Neural progenitor cell (in vitro differentiated cells): Measurements from ENCODE around the gene TARS1. TPM values are rescaled to one million over a fixed set of nuclear protein-coding genes. Genes with fewer than 3 reads are reported as not detected.

Source experiments
- DNase-seq: peaks from one replicate; pipeline ENCODE4 v3.0.0-alpha.2; 2016; ENCODE audit warnings: low spot score
- H2AFZ ChIP-seq: fragments of 200-600 bp; sonication (generic); replicated peaks from 2 replicates; pipeline ENCODE4 v1.6.1; 2016; ENCODE audit warnings: antibody characterized with exemption
- H3F3A ChIP-seq: fragments of 200-600 bp; sonication (generic); 2 replicates; pipeline ENCODE4 v1.6.1; 2016; ENCODE audit warnings: antibody characterized with exemption, low read depth
- H3K27ac ChIP-seq: fragments of 200-600 bp; sonication (generic); 2 replicates; pipeline ENCODE4 v1.5.1; 2016; ENCODE audit warnings: mild to moderate bottlenecking
- H3K27me3 ChIP-seq: fragments of 200-600 bp; sonication (generic); 2 replicates; pipeline ENCODE4 v1.6.1; 2016; ENCODE audit warnings: mild to moderate bottlenecking, moderate library complexity
- H3K36me3 ChIP-seq: fragments of 200-600 bp; sonication (generic); 2 replicates; pipeline ENCODE4 v1.5.1; 2016
- H3K4me1 ChIP-seq: fragments of 200-600 bp; sonication (generic); 2 replicates; pipeline ENCODE4 v1.6.1; 2016; ENCODE audit warnings: mixed run types
- H3K4me2 ChIP-seq: fragments of 200-600 bp; sonication (generic); 2 replicates; pipeline ENCODE4 v1.6.1; 2016
- H3K4me3 ChIP-seq: fragments of 200-600 bp; sonication (generic); 2 replicates; pipeline ENCODE4 v1.5.1; 2016
- H3K79me2 ChIP-seq: fragments of 200-600 bp; sonication (generic); 2 replicates; pipeline ENCODE4 v1.6.1; 2016; ENCODE audit warnings: low read depth
- H3K9ac ChIP-seq: fragments of 200-600 bp; sonication (generic); 2 replicates; pipeline ENCODE4 v1.6.1; 2016
- H3K9me3 ChIP-seq: fragments of 200-600 bp; sonication (generic); 2 replicates; pipeline ENCODE4 v1.5.1; 2016; ENCODE audit warnings: low read depth
- H4K20me1 ChIP-seq: fragments of 200-600 bp; sonication (generic); 2 replicates; pipeline ENCODE4 v1.6.1; 2016; ENCODE audit warnings: low read depth
- H3K27ac Mint-ChIP-seq: 3 replicates; pipeline ENCODE4 v1.8.0; 2021; ENCODE audit warnings: mixed read lengths
- H3K27me3 Mint-ChIP-seq: 2 replicates; pipeline ENCODE4 v1.8.0; 2022; ENCODE audit warnings: low read depth, mild to moderate bottlenecking, inconsistent platforms, moderate library complexity, mixed read lengths; ENCODE audit not compliant: insufficient read depth
- H3K36me3 Mint-ChIP-seq: 3 replicates; pipeline ENCODE4 v1.8.0; 2021; ENCODE audit warnings: mixed read lengths
- H3K4me1 Mint-ChIP-seq: 3 replicates; pipeline ENCODE4 v1.8.0; 2021; ENCODE audit warnings: mixed read lengths
- H3K4me3 Mint-ChIP-seq: 3 replicates; pipeline ENCODE4 v1.8.0; 2021; ENCODE audit warnings: mild to moderate bottlenecking, moderate library complexity, mixed read lengths
- H3K9me3 Mint-ChIP-seq: 3 replicates; pipeline ENCODE4 v1.8.0; 2020; ENCODE audit warnings: mixed read lengths
- CTCF ChIP-seq: fragments of 200-600 bp; sonication (generic); IDR thresholded peaks from 2 replicates; pipeline ENCODE4 v1.5.1; 2017; ENCODE audit warnings: antibody characterized with exemption, mild to moderate bottlenecking
- EZH2 ChIP-seq: fragments of 200-600 bp; sonication (generic); IDR thresholded peaks from 2 replicates; pipeline ENCODE4 v1.6.1; 2017; ENCODE audit warnings: antibody characterized with exemption, mild to moderate bottlenecking, moderate library complexity
- EZH2phosphoT487 ChIP-seq: fragments of 200-600 bp; sonication (generic); IDR thresholded peaks from 2 replicates; pipeline ENCODE4 v1.6.1; 2017; ENCODE audit warnings: antibody characterized with exemption
- total RNA-seq: library from RNA; depleted of rRNA; stranded (reverse); fragments of >200 nt; gene quantifications from 2 replicates; pipeline ENCODE4 v1.2.3, GENCODE V29; 2015; ENCODE audit warnings: low replicate concordance

Gene TARS1
- total RNA-seq, 1 donor from 2014 or later: 123 TPM

DNA sequence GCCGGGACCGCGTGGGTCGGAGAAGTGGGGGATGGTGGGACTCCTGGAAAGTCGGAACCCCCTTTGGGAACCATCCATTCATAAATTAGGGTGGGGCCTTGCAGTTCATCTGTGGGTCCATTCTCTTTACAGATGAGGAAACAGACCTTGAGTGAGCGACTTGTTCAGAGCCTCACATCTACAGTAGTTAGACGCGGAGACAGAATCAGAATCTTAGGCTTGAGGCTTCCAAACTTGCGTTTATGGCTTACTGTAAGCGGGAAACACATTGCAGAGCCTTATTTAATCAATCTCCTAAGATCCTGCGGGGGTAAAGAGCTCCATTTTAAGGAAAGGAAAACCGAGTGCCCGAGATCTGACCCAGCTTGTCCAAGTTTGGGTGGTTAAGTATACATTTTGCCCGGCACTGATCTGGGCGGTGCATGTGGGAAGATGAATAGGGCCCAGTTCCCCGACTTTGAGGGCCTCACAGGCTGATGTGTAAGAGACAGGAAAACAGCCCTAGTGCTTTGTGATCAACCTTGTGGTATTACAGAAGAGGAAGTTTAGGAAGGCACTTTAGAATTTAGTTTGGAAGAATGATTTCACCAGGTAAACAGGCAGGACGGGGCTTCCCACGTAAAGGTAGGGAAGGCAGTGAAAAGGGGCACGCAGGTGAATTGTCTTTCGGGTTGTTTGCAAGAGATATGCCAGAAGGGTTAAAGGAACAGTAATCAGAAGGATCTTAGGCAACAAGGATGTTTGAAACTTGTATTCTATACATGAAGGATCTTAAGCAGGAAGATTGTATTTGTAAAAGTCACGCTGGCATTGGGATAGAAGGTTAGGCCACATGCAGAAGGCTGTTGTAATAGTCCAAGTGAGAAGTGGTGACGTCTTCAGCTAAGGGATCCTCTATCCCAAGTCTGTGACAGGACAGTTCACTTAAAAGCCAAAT is 744 bp downstream of the TARS1 start:
- Histone ChIP-seq H3K27me3 (no peaks in the 10 kb centered on the region), H3K4me1 (peaks cover 25% of the 10 kb centered on the region), H4K20me1 (peaks cover 4% of the 10 kb centered on the region), H3K79me2 (peaks cover 65% of the 10 kb centered on the region), H3K4me3 (peak overlapping the region; percentile 79), H2AFZ (peak overlapping the region; percentile 74), H3K4me2 (peak overlapping the region; percentile 85), H3K9me3 (no peaks in the 10 kb centered on the region), H3F3A (peaks cover 39% of the 10 kb centered on the region), H3K9ac (peak overlapping the region; percentile 44), H3K36me3 (no peaks in the 10 kb centered on the region), H3K27ac (no peak overlapping the region)
- TF ChIP-seq EZH2: no peak
- no peak for TF ChIP-seq EZH2phosphoT487
- no peak for TF ChIP-seq CTCF
- H3K27me3 Mint-ChIP-seq: no peaks in the 10 kb centered on the region
- DNase-seq: peak; percentile 35
- peaks cover 13% of the 10 kb centered on the region for H3K4me1 Mint-ChIP-seq
- H3K9me3 Mint-ChIP-seq: no peaks in the 10 kb centered on the region
- no peak overlapping the region for H3K27ac Mint-ChIP-seq
- no peak overlapping the region for H3K4me3 Mint-ChIP-seq
- H3K36me3 Mint-ChIP-seq: peaks cover 13% of the 10 kb centered on the region

GRCh38 chr5:33444542-33444941 is 3.8 kb downstream of the TARS1 start:
- Histone ChIP-seq H3K4me3 (no peak overlapping the region), H3K27me3 (no peaks in the 10 kb centered on the region), H3K9me3 (no peaks in the 10 kb centered on the region), H2AFZ (no peak overlapping the region), H3K79me2 (peaks cover 80% of the 10 kb centered on the region), H3K4me2 (no peak overlapping the region), H3K4me1 (peaks cover 19% of the 10 kb centered on the region), H3F3A (peaks cover 39% of the 10 kb centered on the region), H3K9ac (no peak overlapping the region), H3K36me3 (no peaks in the 10 kb centered on the region), H3K27ac (peak overlapping the region; percentile 81), H4K20me1 (peaks cover 4% of the 10 kb centered on the region)
- TF ChIP-seq EZH2: no peak
- no peak for TF ChIP-seq CTCF
- TF ChIP-seq EZH2phosphoT487: no peak
- no peak overlapping the region for H3K4me3 Mint-ChIP-seq
- H3K4me1 Mint-ChIP-seq: peaks cover 12% of the 10 kb centered on the region
- H3K27ac Mint-ChIP-seq: no peak overlapping the region
- H3K27me3 Mint-ChIP-seq: no peaks in the 10 kb centered on the region
- no peak for DNase-seq
- H3K36me3 Mint-ChIP-seq: peaks cover 32% of the 10 kb centered on the region
- no peaks in the 10 kb centered on the region for H3K9me3 Mint-ChIP-seq

DNA sequence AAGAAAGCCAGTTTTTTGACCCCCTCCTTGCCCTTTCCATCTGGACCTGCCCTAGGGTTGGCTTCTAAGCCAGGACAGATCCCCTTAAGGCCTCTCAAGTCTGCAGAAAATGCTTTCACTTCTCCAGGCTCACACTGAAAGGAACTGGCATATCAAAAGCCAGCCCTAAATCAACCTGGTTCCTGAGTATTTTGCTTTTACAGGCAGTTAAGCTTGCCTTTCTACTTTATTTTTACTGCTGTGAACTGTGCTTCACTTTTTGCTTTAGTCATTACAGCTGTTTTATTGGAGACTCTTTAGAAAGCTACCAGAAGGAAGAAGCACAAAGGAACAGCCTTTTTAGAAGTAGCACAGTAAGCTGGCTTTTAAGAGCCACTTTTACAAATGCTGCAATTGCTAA is 5.0 kb downstream of the TARS1 start:
- no peak overlapping the region for H3K4me2 ChIP-seq
- no peaks in the 10 kb centered on the region for H3K27me3 Mint-ChIP-seq
- H3K9me3 Mint-ChIP-seq: no peaks in the 10 kb centered on the region
- no peaks in the 10 kb centered on the region for H3K27me3 ChIP-seq
- H3K4me3 ChIP-seq: no peak overlapping the region
- peaks cover 29% of the 10 kb centered on the region for H3F3A ChIP-seq
- peak overlapping the region; percentile 81 for H3K27ac ChIP-seq
- H3K4me3 Mint-ChIP-seq: no peak overlapping the region
- H2AFZ ChIP-seq: no peak overlapping the region
- no peak for TF ChIP-seq EZH2
- TF ChIP-seq EZH2phosphoT487: no peak
- TF ChIP-seq CTCF: no peak
- H3K36me3 Mint-ChIP-seq: peaks cover 35% of the 10 kb centered on the region
- no peaks in the 10 kb centered on the region for H3K9me3 ChIP-seq
- H3K79me2 ChIP-seq: peaks cover 89% of the 10 kb centered on the region
- H3K36me3 ChIP-seq: no peaks in the 10 kb centered on the region
- H3K4me1 ChIP-seq: peaks cover 18% of the 10 kb centered on the region
- H3K9ac ChIP-seq: no peak overlapping the region
- peaks cover 4% of the 10 kb centered on the region for H4K20me1 ChIP-seq
- peaks cover 12% of the 10 kb centered on the region for H3K4me1 Mint-ChIP-seq
- H3K27ac Mint-ChIP-seq: no peak overlapping the region
- peak; percentile 20 for DNase-seq
